Measurements from ENCODE around the gene B3GAT3.
A peak's percentile ranks its signal among the peaks of the same experiment; 100 is the strongest.
"Not testable (repeated sequence)": the region's sequence is repeated elsewhere in the genome, so short reads cannot be mapped to it uniquely, and the experiment has no call there.

The B3GAT3 gene

DNA sequence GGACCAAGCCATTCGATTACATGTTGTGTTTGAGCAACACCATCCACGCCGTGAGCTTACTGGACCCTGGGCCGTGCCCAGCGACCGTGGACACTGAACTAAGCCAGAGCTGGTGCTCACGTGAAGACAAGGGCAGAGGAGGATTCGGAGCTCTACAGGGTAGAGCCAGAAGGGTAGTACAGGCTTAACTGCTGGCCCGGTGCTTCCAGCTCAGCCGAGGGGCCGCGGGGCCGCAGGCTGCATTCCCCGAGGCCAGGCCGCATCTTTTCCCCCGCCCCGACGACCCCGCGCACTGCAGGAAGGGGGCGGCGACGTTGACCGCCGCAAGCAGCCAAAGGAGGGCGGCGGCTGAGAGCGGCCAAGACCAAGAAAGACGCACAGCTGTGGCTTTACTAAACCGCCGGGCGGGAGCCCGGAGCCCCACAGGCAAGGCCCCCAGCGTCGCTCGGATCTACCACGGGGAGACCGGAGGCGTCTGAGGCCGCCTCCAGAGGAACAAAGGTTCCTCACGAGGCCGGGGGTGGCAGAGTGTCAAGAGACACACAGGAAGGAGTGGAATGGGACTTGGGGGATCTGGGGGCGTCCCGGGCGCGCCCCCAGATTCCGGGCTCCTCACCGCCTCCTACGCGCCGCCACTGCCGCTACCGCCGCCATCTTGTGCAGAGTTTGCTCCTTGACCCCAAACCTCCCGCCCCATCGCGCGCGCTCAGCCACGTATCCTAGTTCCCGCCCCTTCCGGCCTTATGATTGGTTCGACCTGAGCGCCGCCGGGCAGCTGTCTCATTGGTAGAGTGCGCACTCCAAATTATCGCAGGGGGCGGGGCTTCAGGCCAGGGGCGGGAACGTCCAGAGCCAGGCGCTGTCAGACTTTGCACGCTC is 24.4 kb upstream of the B3GAT3 start, which contains the start of gene GANAB:
TSS of gene GANAB (minus strand) at position 668 of the 879 bp plus-strand sequence. CDS start at position 654, 14 bp downstream.
- DNase-seq (ENCODE audit: low read depth in 1 of 2, low spot score in 1 of 2), result peak; percentile 96 to 98

DNA sequence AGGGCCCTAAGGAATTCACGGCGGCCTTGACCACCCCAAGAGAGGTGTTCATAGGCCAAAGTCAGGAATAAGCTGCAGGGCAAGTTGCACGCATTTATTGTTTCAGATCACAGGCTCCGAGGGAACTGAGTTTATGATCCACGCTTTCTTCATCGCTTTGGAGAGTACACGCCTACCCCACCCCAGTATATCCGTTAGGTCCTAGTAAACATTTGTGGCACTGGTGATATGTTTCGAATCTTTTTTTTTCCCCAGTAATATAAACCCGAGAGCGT is 23.8 kb upstream of the B3GAT3 start:
- DNase-seq (ENCODE audit: low read depth in 1 of 2, low spot score in 1 of 2), result no peak

DNA sequence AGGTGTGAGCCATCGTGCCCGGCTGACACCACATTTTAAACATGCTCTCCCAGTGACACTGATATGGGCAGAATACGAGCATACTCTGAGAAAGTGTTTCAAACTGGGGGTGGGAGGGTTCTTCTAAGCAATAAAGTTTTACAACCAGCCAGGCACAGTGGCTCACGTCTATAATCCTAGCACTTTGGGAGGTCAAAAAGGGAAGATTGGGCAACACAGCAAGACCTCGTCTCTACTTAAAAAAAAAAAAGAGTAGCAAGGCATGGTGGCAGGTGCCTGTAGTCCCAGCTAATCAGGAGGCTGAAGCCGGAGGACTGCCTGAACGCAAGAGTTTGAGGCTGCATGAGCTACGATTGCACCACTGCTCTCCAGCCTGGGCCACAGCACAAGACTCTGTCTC is 22.4 kb upstream of the B3GAT3 start:
- DNase-seq (ENCODE audit: low read depth in 1 of 2, low spot score in 1 of 2), result no peak

DNA sequence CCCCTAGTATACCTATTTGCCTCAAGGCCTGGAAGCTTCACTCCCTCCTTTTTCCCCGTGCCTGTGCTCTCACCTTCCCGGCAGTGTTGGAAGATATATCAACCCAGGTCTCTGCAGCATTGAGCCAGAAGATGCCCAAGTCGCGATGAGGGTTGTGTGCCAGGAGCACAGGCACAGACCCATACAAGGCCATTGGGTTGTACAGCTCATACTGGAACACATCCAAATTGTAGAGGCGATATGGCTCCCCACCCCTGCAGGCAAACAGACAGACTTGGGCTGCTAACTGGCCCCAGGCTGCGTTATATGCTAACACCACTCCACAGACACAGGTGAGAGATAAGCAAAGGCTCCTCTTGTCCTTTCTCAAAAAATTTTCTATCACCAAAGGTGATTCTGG is 10.7 kb upstream of the B3GAT3 start:
- no peak for DNase-seq (ENCODE audit: low read depth in 1 of 2, low spot score in 1 of 2)

DNA sequence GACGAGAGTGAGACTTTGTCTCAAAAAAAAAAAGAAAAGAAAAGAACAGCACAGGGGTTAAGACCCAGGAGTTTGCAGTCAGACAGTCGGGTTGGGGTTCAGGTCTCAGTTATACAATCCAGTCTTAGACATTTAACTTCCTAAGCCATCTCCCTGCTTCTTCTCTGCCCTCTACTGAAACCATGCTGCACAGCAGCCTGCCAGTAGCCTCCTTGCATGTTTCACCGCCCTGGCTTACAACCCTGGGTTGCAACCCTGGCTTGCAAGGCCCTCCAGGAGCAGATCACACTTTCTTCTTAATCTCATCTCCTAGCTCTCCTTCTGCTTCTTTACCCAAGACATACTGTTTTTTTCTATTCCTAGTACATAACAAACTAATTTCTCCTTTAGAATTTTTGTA is 5.9 kb upstream of the B3GAT3 start:
- DNase-seq (ENCODE audit: low read depth in 1 of 2, low spot score in 1 of 2), result no peak

DNA sequence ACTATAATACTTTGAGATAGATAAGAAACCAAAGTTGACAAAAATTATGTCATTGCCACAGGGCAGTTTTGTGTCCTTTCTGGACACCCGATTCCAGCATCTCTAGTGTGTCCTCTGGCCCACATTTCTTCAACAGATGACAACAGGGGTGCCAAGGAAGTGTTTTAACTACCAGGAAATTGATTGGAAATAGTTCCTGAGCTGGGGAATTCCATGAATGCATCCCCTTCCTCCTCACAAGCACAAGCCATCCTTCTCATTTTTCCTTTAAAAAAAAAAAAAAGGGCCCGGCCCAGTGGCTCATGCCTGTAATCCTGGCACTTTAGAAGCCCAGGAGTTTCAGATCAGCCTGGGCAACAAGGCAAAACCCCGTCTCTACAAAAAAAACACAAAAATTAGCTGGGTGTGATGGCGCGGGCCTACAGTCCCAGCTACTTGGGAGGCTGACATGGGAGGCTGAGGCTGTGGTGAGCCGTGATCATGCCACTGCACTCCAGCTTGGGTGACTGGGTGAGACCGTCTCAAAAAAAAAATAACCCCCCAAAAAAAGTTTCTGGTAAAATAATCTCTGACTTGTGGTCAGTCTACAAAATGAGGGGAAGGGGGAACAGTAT is 797 bp upstream of the B3GAT3 start:
- no peak for DNase-seq (ENCODE audit: low read depth in 1 of 2, low spot score in 1 of 2)

DNA sequence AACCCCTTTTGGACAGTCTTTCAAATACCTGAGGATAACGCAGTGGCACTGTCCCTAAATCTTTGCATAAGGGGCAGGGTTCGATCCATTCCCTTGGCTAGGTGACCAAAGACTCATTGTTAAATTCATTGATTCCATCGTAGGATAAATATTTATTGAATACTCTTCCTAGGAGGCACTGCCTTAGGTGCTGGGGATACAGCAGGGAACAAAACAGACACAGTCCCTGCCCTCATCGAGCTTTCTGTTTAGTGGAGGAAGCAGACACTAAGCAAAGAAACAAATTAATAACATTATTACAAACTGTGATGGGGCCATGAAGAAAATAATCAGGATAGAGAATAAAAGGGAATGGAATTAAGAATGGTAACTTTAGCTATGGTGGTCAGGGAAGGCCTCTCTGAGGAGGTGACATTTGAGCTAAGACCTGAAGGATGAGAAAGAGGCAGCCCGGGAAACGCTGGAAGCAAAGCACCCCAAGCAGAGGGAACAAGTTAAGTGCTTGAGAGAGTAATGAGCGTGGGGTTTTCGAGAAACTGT is 689 bp downstream of the B3GAT3 start:
- no peak for DNase-seq (ENCODE audit: low read depth in 1 of 2, low spot score in 1 of 2)

DNA sequence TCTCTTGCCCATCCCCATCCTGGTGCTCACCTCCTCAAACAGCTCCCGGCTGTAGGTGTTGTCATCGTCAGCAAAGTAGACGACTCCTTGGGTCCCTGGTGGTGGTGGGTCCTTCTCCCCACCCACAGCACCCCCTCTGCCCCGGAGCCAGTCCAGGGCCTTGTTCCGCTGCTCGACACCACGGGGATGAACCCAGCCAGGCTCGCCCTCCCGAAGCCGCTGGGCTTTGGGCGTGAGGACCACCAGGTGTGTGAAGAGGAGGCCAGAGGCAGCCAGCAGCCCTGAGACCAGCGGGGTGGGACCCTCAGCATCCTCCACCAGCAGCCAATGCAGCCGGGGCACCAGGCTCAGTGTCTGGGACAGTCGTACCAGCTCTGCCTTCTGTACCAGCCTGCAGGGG is 4.8 kb downstream of the B3GAT3 start:
- DNase-seq (ENCODE audit: low read depth in 1 of 2, low spot score in 1 of 2), result not testable (repeated sequence)

DNA sequence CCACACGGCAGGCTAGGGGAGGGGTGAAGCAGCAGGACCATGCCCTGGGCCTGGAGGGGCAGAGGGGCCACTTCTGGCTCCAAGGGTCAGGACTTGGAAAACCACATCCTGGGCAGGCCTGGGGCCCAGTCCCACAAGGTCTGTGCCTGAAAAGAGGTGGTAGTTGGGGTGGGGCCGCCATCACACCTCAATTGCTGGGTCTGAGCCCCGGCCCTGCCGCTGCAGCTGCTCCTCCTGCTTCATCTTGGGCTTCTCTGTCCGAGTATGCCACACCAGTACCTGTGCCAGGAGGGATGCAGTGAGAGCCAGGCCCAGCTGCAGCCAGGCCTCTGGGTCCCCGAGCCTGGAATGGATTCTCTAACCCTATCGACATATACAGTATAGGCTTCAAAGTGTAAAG is 6.3 kb downstream of the B3GAT3 start:
- no peak for DNase-seq (ENCODE audit: low read depth in 1 of 2, low spot score in 1 of 2)

DNA sequence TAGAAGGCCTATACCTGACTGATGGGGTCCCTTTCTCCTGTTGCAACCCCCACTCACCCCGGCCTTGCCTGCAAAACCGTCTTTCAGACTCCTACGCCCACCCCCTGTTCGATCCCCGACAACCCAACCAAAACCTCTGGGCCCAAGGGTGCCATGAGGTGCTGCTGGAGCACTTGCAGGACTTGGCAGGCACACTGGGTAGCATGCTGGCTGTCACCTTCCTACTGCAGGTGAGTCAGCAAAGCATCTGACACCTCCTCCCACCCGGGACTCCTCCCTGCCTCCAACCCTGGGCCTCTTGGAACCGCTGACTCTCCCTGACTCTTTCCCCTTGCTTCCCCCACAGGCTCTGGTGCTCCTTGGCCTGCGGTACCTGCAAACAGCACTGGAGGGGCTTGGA is 7.5 kb downstream of the B3GAT3 start:
- no peak for DNase-seq (ENCODE audit: low read depth in 1 of 2, low spot score in 1 of 2)

DNA sequence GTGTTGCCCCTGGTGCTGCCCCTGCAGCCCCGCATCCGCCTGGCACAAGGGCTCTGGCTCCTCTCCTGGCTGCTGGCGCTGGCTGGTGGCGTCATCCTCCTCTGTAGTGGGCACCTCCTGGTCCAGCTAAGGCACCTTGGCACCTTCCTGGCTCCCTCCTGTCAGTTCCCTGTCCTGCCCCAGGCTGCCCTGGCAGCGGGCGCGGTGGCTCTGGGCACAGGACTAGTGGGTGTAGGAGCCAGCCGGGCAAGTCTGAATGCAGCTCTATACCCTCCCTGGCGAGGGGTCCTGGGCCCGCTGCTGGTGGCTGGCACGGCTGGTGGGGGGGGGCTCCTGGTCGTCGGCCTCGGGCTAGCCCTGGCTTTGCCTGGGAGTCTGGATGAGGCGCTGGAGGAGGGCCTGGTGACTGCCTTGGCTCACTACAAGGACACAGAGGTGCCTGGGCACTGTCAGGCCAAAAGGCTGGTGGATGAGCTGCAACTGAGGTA is 8.5 kb downstream of the B3GAT3 start:
- DNase-seq (ENCODE audit: low read depth in 1 of 2, low spot score in 1 of 2), result no peak

DNA sequence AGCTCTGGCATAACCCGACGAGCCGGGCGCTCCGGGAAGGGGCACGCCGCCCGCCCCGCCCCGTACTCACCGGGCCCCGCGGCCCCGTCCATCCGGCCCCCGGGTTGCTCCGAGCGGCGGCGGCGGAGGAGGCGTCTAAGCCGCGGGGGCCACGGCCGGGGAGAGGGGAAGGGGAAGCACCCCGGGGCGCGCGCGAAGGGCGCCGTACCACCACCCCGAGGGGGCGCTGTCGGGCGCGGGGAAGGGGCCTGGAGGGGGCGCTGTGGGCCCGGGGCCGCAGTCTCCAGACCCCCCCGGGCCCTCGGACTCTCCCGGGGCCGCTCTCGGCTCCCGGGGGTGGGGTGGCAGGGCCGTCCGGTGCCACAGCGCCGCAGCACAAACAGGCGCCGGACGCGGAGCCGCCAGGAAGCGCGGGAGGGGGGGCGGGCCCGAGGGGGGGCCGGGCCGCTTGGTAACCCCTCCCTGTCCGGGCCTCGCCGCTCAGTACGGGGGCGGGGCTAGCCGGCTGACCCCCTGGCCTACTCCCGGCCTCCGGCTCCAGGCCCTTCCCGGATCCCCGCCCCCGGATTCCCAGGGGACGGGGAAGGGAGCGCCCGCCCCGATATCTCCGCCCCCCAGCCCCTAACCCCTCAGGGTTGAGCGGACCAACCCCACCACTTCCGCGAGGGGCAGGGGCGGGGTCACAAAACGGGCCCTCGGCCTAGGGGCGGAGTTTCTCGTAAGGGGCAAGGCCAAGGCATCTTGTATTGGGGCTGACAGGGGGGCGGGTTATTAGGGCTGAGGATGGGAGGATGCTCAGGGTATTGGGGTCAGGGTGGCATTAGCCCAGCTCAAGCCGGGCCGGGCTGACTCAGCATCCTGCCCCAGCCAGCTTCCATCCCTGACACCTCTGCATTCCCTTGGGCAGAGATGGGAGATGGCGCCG is 9.2 kb downstream of the B3GAT3 start, which contains the start of the genes EML3 and ROM1:
TSS of gene EML3 (minus strand) at position 410 of the 925 bp plus-strand sequence. CDS start at position 92, 318 bp downstream.
TSS of gene ROM1 (plus strand) at position 892 of the 925 bp plus-strand sequence. CDS start at position 917, 25 bp downstream.
- DNase-seq (ENCODE audit: low read depth in 1 of 2, low spot score in 1 of 2), result peak; percentile 78 to 83

DNA sequence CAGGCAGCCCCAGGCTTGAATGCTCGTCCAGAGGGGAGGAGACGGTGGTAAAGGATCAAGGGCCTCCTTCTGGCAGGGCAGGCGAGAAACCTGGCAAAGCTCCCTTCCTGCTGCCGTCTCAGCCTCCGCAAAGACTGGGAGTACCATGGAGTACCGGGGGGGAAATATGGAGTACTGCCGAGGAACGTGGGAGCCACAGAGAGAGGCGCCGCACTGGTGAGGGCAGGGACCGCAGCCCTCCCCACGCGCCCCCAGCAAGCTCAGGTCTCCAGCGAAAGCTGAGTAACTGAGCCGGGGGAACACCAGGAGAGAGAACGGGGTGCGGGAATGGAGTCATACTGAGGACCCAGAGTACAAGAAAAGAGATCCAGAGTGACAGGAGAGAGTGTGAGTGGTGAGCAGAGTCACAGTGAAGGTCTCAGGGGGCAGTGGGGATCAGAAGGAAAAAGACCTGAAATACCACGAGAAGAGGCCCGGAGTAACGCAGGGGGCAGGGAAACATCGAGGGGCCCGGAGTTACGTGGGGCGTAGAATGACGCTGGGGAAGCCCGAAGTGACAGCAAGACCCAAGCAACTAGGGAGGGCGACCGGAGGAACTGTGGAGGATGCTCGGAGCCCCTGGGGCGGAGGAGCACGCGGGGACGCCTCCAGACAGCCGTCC is 10.0 kb downstream of the B3GAT3 start:
- DNase-seq (ENCODE audit: low read depth in 1 of 2, low spot score in 1 of 2), result peak in 1 of 2 donors; percentile 38

DNA sequence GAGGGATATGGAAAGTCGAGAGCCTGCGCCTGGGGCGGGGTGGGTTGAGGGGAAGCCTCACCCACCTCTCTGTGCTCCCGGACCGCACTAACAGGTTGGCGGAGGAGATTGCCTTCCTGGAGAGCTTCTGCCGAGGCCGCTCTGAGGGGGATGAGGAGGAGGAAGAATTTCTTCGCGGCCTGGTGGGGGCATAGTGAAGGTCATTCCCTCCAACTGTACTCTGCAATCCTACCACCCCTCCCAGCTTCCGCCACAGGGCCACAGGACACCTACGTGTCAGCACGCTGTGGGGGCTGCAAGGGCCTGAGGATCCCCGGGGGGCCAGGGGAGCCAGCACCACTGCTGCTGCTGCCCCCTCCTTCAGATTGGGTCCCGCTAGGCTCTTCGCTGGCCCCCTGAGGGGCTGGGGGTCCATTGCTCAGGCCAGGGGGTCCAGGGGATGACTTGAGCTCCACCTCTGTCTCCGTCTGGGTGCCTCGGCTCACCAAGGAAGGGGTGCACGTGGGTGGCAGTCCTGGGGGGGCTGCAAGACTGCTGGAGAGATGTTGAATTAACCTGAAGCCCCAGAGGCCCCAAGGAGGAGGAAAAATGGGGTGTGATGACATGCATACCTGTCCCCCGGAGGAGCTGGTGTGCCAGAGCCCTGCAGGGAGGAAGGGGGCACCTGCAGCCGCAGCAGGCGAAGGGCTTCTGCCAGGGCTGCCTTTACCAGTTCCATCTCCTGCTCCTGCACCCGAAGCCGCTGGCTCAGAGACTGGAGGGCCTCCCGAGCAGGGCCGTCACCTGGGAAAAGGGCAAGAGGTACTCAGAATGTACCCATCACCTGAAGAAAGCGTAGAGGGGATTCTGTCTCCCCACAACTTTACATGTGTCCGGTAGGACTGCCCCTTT is 10.7 kb downstream of the B3GAT3 start:
- DNase-seq (ENCODE audit: low read depth in 1 of 2, low spot score in 1 of 2), result no peak

DNA sequence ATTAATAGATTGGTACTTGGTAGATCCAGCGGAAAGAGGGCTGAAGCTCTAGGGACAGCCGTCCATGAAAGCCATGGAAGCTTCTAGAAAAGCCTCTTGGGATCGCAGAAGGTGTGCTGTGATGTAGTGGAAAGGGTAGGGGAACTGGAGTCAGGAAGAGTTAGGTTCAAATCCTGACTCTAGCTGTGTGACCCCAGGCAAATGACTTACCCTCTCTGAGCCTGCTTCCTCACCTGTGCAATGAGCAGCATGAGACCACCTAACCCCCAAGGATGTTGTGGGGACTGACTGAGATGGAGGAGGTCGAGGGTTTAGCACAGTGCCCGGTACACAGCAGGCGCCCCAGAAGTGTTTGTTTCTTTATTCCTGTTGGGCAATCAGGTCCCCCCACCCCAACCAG is 11.4 kb downstream of the B3GAT3 start:
- DNase-seq (ENCODE audit: low read depth in 1 of 2, low spot score in 1 of 2), result no peak

DNA sequence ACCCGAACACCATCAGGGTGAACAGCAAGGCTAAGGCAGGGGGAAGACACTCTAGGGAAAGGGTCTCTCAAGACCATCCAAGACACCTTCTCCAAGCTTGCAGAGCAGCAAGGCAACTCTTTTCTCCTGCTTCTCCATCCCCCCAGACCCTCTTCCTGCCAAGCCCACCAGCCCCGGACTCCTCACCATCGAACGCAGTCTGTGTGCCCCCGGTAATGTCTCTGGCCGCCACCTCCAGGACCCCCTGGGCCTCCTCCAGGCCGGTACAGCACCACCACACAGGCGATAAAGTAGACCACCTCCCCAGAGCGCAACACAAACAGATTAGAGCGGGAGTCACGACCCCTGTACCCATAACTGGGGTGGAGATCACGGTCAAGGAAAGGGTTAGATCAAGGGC is 13.0 kb downstream of the B3GAT3 start:
- DNase-seq (ENCODE audit: low read depth in 1 of 2, low spot score in 1 of 2), result no peak

DNA sequence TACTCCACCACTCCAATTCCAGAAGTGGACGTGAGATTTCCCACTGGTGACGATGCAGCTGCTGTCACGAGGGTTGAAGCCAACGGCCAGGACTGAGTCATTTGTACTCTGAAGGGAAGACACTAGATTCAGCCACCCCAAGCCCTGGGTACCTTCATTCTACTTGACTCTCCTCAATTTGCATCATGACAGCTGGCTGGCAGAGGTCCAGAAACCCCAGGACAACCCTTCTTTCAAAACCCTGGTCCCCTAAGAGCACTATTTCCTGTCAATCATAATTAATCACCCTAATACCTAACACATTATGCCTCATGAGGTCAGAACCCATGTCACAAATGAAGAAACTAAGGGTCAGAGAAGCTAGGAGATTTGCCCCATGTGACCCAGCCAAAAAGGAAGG is 14.1 kb downstream of the B3GAT3 start:
- no peak for DNase-seq (ENCODE audit: low read depth in 1 of 2, low spot score in 1 of 2)

DNA sequence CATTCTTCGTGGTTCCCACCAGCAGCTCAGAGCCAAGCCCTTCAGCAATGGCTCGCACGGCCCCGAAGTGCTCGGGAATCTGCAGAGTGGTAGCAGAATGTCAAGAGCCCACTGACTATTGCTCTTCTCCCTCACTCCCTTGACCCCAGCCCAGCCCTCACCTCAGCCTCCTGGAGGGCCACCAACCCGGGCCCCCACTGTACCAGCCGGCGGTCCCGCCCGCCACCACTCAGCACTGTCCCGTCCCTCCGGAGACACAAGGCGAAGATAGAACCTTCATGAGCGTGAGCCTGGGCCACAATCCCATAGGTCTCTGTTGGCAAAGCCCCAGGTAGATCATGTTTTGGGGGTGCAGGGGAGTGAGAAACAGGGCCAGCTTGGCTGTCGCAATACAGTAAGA is 15.9 kb downstream of the B3GAT3 start:
- no peak for DNase-seq (ENCODE audit: low read depth in 1 of 2, low spot score in 1 of 2)

DNA sequence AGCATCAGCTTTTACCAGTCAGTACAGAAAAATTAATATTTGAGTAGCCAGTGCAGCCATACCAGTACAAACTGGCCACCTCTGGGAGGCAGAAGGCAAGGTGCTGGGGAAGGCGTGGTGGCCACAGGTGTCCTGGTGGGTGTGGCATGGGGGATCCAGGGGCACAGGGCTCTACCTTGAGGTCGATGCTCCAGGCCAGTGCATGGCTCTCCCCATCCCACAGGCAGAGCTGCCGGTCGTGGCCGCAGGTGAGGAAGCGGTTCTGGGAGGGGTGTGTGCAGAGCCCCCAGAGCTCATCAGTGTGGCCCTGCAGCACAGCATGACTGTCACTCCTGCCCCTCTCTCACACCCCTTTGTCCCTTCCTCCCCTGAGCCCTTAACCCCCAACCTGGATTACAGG is 16.3 kb downstream of the B3GAT3 start:
- no peak for DNase-seq (ENCODE audit: low read depth in 1 of 2, low spot score in 1 of 2)
